ENCODE results near the gene NAA30.
"Not testable (repeated sequence)": the region's sequence is repeated elsewhere in the genome, so short reads cannot be mapped to it uniquely, and the experiment has no call there.

NAA30 gene

GRCh38 chr14:57364659-57365450 is 25.5 kb upstream of the NAA30 start:
- no peak overlapping the region for H3K4me3 ChIP-seq (ENCODE audit: low read depth, low read length)
- TF ChIP-seq, protein P1, sequence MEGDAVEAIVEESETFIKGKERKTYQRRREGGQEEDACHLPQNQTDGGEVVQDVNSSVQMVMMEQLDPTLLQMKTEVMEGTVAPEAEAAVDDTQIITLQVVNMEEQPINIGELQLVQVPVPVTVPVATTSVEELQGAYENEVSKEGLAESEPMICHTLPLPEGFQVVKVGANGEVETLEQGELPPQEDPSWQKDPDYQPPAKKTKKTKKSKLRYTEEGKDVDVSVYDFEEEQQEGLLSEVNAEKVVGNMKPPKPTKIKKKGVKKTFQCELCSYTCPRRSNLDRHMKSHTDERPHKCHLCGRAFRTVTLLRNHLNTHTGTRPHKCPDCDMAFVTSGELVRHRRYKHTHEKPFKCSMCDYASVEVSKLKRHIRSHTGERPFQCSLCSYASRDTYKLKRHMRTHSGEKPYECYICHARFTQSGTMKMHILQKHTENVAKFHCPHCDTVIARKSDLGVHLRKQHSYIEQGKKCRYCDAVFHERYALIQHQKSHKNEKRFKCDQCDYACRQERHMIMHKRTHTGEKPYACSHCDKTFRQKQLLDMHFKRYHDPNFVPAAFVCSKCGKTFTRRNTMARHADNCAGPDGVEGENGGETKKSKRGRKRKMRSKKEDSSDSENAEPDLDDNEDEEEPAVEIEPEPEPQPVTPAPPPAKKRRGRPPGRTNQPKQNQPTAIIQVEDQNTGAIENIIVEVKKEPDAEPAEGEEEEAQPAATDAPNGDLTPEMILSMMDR (IDR thresholded peaks at IDR 0.05; ENCODE audit: borderline replicate concordance, insufficient read depth, low read depth, low read length): no peak

- H3K4me3 ChIP-seq (ENCODE audit: low read depth, low read length): not testable (repeated sequence)
These were observed 20.2 kb upstream of the NAA30 start for GRCh38 chr14:57370187-57370586.

DNA sequence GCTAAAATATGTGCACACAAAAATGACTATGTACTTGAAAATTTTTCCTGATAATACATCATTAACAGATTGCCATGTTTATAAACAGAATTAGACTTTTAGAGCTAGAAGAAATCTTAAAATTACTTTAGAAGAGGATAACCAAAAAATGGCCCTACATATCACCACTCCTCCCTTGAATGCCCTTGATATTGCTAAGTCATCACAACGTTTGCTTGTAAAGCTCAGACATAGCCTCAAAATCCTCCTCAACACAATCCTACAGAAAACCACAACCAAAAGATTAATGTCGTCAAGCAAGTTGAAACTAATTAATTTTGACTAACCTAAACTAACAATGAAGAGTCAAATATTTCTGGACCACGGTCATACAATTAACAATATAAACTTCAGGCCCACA is 19.4 kb upstream of the NAA30 start:
- H3K4me3 ChIP-seq (ENCODE audit: low read depth, low read length): no peak overlapping the region
- TF ChIP-seq, protein P1 (IDR thresholded peaks at IDR 0.05; ENCODE audit: borderline replicate concordance, insufficient read depth, low read depth, low read length): no peak

GRCh38 chr14:57375156-57375555 is 15.2 kb upstream of the NAA30 start:
- H3K4me3 ChIP-seq (ENCODE audit: low read depth, low read length): no peak overlapping the region
- TF ChIP-seq, protein P1 (IDR thresholded peaks at IDR 0.05; ENCODE audit: borderline replicate concordance, insufficient read depth, low read depth, low read length): no peak

DNA sequence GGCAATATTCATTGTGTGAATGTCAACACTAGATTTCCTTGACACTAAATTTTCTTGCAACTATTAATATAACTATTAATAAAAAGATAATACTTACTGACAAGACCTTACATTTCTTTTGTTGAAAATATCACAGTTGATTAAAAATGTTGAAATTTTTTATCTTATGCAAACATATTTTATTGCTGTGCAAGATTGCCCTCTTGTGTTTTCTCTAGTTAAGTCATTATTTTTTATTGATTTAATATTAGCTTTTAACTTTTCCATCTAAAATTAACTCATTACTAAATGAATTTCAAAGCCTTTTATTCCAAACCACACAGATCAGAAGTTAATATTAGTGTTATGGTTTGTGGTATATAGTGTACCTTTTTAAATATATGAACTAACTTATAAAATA is 11.7 kb upstream of the NAA30 start:
- no peak overlapping the region for H3K4me3 ChIP-seq (ENCODE audit: low read depth, low read length)
- TF ChIP-seq, protein P1 (IDR thresholded peaks at IDR 0.05; ENCODE audit: borderline replicate concordance, insufficient read depth, low read depth, low read length): no peak

- TF ChIP-seq, protein P1 (IDR thresholded peaks at IDR 0.05; ENCODE audit: borderline replicate concordance, insufficient read depth, low read depth, low read length): no peak
- no peak overlapping the region for H3K4me3 ChIP-seq (ENCODE audit: low read depth, low read length)
These were observed 9.5 kb upstream of the NAA30 start for GRCh38 chr14:57380935-57381334.

DNA sequence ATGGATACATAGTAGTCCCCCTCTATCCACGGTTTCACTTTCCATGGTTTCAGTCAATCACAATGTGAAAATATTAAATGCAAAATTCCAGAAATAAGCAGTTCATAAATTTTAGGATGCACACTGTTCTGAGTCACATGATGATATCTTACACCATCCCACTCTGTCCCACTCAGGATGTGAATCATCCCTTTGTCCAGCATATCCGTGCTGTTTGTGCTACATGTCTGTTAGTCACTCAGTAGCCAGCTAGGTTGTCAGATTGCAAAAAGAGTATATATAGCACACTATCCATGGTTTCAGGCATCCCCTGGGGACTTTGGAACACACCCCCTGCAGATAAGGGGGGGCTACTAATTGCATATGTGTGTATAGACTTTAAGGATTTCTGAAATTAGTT is 8.1 kb upstream of the NAA30 start:
- H3K4me3 ChIP-seq (ENCODE audit: low read depth, low read length): no peak overlapping the region
- TF ChIP-seq, protein P1 (IDR thresholded peaks at IDR 0.05; ENCODE audit: borderline replicate concordance, insufficient read depth, low read depth, low read length): no peak
